PC-3 (cell line): ENCODE results near the gene LTBP1.

ENCODE experiments used
- EZH2 ChIP-seq: fragments of 300-600 bp; sonication (generic); IDR thresholded peaks from one replicate; pipeline ENCODE4 v1.6.1; 2017; ENCODE audit warnings: antibody characterized with exemption, mild to moderate bottlenecking, low read length; ENCODE audit not compliant: unreplicated experiment
- TF ChIP-seq, protein P1 (sequence below): fragments of 300-600 bp; sonication (generic); conservative IDR thresholded peaks from 2 replicates; pipeline ENCODE4 v1.5.1; 2017; ENCODE audit warnings: antibody characterized with exemption, low read depth, mild to moderate bottlenecking, low read length

DNA sequence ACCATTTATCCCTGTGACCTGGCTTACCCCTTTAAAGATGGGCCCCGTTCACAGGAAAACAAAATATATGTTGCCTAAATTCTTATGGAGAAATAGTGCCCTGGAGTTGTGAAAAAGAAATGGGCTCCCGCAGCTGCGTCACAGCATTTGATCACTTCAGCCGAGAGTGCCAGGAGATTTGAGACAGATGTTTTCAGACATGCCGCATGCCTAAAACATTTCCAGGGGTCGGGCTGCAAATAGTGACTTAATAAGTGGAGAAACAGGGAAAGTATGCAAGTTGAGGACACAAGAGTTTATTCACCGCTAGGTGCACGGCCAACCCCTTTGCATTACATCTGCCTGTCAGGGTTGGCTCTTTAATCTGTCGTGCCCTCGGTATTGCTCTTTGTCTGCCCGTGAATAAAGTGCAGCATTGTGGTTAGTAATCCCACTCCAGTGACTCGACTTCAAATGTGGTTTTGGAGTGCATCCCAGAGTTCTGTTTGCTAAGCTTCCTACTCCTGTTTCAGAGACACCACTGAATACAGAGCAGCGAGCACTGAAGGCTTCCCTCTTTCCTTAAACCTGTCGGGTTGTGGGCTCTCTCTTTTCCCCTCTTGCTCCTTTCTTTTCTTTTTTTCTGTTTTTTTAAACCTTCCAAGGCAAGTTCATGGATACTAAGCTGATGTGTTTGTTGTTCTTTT is 187.5 kb downstream of the LTBP1 start:
- TF ChIP-seq, protein P1, sequence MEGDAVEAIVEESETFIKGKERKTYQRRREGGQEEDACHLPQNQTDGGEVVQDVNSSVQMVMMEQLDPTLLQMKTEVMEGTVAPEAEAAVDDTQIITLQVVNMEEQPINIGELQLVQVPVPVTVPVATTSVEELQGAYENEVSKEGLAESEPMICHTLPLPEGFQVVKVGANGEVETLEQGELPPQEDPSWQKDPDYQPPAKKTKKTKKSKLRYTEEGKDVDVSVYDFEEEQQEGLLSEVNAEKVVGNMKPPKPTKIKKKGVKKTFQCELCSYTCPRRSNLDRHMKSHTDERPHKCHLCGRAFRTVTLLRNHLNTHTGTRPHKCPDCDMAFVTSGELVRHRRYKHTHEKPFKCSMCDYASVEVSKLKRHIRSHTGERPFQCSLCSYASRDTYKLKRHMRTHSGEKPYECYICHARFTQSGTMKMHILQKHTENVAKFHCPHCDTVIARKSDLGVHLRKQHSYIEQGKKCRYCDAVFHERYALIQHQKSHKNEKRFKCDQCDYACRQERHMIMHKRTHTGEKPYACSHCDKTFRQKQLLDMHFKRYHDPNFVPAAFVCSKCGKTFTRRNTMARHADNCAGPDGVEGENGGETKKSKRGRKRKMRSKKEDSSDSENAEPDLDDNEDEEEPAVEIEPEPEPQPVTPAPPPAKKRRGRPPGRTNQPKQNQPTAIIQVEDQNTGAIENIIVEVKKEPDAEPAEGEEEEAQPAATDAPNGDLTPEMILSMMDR = peak; percentile 51
- TF ChIP-seq EZH2 = no peak
